Cardiac muscle cell (in vitro differentiated cells and primary cell): ENCODE data around the gene FBXW5. TPM values are rescaled to one million over a fixed set of nuclear protein-coding genes. Genes with fewer than 3 reads are reported as not detected.

Experiments used
- DNase-seq, 2 donors: peaks; one replicate each; pipeline versions ENCODE4 v3.0.0 to v3.0.0-alpha.2; 2010 to 2017; ENCODE audit warnings: low read depth in 1 of 2, low spot score in 1 of 2
- H3K27ac ChIP-seq: fragments of 200-600 bp; sonication (generic); 2 replicates; pipeline ENCODE4 v1.5.1; 2016
- H3K27me3 ChIP-seq: fragments of 200-600 bp; sonication (generic); 2 replicates; pipeline ENCODE4 v1.6.0; 2016; ENCODE audit warnings: control low read depth
- H3K36me3 ChIP-seq: fragments of 200-600 bp; sonication (generic); 2 replicates; pipeline ENCODE4 v1.5.1; 2016; ENCODE audit warnings: control low read depth
- H3K4me1 ChIP-seq: fragments of 200-600 bp; sonication (generic); 2 replicates; pipeline ENCODE4 v1.8.1; 2017; ENCODE audit warnings: low read depth, mild to moderate bottlenecking, mixed run types
- H3K4me3 ChIP-seq: fragments of 200-600 bp; sonication (generic); 2 replicates; pipeline ENCODE4 v1.5.1; 2016; ENCODE audit warnings: mild to moderate bottlenecking
- H3K9me3 ChIP-seq: fragments of 200-600 bp; sonication (generic); 2 replicates; pipeline ENCODE4 v1.5.1; 2017; ENCODE audit warnings: low read depth, mild to moderate bottlenecking, control low read depth
- polyA plus RNA-seq: library from polyadenylated mRNA; unstranded; fragments of >200 nt; fragmentation: Nextera tagmentation; extraction: Ambion mirVana; gene quantifications from 2 replicates; pipeline ENCODE4 v1.2.1, GENCODE V29; 2016
- total RNA-seq: library from RNA; depleted of rRNA; stranded (reverse); fragments of >200 nt; gene quantifications from 2 replicates; pipeline ENCODE4 v1.2.3, GENCODE V29; 2016
- TF ChIP-seq, protein P1 (sequence below): IDR thresholded peaks from 2 replicates; pipeline ENCODE4 v1.5.1; 2012; ENCODE audit warnings: low read depth, mild to moderate bottlenecking, low read length

FBXW5 gene
- total and polyA plus RNA-seq, 2 experiments from 2014 or later: 119 to 188 TPM

DNA sequence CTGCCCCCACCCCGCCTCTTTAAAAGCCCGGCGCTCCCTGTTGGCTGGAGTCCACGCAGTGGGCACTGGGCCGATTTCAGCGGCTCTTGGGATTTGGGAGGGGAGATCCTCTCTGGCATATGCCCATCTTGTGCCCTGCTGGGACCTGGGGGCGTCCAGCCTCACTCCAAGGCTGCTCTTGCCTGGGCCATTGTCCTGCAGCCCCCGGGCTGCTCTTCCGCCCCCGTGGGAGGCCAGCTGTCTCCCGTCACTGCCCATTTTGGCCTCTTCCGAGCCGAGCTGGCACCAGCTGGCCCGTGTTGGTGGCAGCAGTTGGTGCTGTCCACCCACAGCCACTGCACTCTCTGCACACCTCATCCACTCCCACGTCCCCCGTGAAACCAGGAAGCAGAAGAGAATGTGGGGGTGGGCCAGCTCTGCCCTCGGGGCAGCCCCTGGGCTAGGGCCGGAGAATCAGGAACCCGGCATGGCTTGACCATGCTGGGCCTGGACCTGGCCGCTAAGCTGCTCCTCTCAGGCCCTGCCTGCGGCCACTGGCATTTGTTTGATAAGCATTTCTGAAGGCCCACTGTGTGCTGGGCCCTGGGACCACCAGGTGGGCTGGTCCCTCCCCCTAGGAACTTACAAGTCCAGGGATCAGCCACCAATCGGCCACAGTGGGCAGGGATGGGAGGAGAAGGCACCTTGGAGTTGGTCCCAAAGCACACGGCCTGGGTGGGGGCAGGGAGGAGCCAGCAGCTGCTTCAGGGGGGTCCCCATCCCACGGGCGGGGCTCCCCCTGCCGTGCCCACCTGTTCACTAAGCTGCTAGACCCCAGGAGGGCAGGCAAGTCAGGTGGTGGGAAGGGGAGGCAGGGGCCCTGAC lies 2.7 kb upstream of the FBXW5 start:
- Histone ChIP-seq H3K4me3 (no peak overlapping the region), H3K36me3 (peaks cover 2% of the 10 kb centered on the region), H3K4me1 (peaks cover 17% of the 10 kb centered on the region), H3K27me3 (no peaks in the 10 kb centered on the region), H3K9me3 (no peaks in the 10 kb centered on the region), H3K27ac (no peak overlapping the region)
- no peak for DNase-seq
- TF ChIP-seq, protein P1, sequence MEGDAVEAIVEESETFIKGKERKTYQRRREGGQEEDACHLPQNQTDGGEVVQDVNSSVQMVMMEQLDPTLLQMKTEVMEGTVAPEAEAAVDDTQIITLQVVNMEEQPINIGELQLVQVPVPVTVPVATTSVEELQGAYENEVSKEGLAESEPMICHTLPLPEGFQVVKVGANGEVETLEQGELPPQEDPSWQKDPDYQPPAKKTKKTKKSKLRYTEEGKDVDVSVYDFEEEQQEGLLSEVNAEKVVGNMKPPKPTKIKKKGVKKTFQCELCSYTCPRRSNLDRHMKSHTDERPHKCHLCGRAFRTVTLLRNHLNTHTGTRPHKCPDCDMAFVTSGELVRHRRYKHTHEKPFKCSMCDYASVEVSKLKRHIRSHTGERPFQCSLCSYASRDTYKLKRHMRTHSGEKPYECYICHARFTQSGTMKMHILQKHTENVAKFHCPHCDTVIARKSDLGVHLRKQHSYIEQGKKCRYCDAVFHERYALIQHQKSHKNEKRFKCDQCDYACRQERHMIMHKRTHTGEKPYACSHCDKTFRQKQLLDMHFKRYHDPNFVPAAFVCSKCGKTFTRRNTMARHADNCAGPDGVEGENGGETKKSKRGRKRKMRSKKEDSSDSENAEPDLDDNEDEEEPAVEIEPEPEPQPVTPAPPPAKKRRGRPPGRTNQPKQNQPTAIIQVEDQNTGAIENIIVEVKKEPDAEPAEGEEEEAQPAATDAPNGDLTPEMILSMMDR: no peak

DNA sequence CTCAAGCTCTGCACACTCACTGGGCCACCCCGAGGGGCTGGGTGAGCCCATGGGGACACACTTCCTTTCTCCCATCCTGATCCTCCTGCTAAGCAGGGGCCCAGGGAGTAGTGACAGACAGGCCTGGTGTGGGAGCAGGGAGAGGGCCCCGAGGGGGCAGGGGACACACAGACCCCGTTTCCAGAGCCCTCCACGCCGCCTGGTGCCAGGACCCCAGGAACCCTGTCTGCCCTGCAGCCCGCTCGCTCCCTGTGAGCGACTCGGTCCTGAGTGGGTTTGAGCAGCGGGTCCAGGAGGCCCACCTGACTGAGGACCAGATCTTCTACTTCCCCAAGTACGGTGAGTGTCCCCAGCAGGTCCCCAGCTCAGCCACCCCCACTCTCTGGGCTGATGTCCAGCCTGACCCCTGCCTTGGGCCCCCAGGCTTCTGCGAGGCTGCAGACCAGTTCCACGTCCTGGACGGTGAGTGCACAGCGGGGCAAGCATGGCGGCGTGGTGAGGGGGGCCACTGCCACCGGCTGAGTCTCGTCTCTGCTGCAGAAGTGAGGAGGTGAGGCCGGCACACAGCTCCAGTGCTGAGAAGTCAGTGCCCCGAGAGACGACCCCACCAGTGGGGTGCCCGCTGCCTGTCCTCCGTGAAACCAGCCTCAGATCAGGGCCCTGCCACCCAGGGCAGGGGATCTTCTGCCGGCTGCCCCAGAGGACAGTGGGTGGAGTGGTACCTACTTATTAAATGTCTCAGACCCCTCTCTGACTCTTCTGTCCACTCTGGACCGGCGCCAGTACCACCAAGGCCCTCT lies 1.9 kb upstream of the FBXW5 start:
- no peaks in the 10 kb centered on the region for H3K9me3 ChIP-seq
- TF ChIP-seq, protein P1: no peak

DNA sequence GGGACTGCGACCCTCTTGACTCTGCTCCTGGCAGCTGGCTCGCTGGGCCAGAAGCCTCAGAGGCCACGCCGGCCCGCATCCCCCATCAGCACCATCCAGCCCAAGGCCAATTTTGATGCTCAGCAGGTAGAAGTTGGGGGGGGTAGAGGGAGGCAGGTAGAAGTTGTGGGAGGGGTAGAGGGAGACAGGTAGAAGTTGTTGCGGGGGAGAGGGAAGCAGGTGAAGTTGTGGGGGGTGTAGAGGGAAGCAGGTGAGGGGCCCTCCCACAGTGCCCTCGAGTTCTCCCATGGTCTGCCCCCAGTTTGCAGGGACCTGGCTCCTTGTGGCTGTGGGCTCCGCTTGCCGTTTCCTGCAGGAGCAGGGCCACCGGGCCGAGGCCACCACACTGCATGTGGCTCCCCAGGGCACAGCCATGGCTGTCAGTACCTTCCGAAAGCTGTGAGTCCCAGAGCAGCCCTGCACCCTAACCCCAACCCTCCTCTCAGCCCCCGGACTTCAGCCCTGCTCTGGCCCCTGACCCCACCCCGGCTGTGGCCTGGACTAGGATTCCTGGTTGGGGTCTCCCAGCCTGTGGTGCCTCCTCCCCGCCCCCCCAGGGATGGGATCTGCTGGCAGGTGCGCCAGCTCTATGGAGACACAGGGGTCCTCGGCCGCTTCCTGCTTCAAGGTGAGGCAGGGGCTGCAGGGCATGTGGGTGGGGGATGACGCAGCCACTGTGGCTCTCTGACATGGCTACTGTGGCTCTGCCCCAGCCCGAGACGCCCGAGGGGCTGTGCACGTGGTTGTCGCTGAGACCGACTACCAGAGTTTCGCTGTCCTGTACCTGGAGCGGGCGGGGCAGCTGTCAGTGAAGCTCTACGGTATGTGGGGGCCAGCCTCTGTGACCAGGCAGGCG lies 1.0 kb upstream of the FBXW5 start:
- no peak for DNase-seq

More for the DNA sequence above, 1.9 kb upstream of the FBXW5 start:
- DNase-seq: no peak
- no peaks in the 10 kb centered on the region for H3K27me3 ChIP-seq
- peaks cover 17% of the 10 kb centered on the region for H3K4me1 ChIP-seq
- peaks cover 10% of the 10 kb centered on the region for H3K36me3 ChIP-seq
- H3K4me3 ChIP-seq: no peak overlapping the region
- H3K27ac ChIP-seq: no peak overlapping the region

DNA sequence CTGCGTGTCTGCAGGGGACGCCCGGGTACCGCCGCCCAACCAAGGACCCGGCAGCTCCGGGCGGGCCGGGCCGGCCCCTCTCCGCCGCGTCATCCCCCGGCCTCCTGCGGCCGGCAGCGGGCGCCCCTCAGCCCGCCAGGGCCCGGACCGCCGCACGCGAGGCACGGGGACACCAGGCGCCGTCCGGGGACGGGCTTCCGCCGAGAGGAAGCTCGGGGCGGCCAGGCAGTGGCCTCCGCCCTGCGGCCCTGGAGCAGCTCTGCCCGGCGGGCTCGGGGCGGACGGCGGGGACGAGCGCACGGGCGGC lies 373 bp downstream of the FBXW5 start:
- no peaks in the 10 kb centered on the region for H3K27me3 ChIP-seq
- no peaks in the 10 kb centered on the region for H3K9me3 ChIP-seq
- peak; percentile 58 to 79 for DNase-seq
- peak overlapping the region; percentile 85 for H3K27ac ChIP-seq
- peaks cover 26% of the 10 kb centered on the region for H3K36me3 ChIP-seq
- TF ChIP-seq, protein P1: no peak
- peak overlapping the region; percentile 77 for H3K4me3 ChIP-seq
- peaks cover 5% of the 10 kb centered on the region for H3K4me1 ChIP-seq

More for the DNA sequence above, 1.0 kb upstream of the FBXW5 start:
- TF ChIP-seq, protein P1: no peak
- H3K36me3 ChIP-seq: peaks cover 18% of the 10 kb centered on the region
- no peak overlapping the region for H3K4me3 ChIP-seq
- H3K27ac ChIP-seq: no peak overlapping the region
- no peaks in the 10 kb centered on the region for H3K27me3 ChIP-seq
- H3K9me3 ChIP-seq: no peaks in the 10 kb centered on the region
- peaks cover 12% of the 10 kb centered on the region for H3K4me1 ChIP-seq
